ENCODE data around the gene LYSMD4.
A peak's percentile ranks its signal among the peaks of the same experiment; 100 is the strongest.

The LYSMD4 gene

DNA sequence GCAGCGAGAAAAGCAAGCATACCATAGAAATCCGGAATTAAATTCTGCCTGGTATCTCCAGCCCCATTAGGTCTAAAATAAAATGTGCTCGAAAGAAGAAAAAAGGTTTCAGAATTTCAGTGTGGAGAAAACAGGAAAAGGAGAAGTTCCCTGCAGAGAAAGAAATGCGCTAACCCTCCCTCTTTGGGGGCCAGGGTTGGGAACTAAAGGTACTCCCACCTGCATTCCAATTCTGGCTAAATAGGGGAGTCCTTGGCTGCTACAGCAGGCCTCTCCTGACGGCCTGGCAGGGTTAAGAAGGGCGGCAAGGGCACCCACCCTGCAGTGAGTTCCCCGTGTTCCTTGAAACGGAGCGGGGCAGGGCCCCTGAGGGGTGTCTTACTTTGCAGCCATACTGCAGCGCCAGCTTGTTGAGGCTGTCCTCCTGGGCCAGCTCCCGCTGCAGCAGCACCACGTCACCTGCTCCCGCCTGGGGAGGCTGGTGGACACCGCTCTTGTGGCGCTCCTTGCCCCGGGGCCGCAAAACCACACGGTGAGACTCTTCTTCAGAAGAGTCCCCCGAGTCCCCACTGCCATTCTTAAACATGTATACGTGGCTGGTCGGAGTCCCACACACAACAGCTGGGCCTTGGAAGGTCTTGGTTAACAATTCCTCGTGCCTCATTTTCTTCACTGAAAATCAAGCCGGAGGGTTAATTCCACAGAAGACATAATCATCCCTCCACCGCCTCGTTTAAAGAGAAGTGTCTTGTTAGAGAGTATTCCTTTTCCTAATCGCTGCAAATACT lies 1.7 kb downstream of the LYSMD4 start:
- no peak for TF ChIP-seq CTCF (conservative IDR thresholded peaks at IDR 0.05; ENCODE audit: control insufficient read depth, insufficient read depth, low read depth, low read length)
- DNase-seq (ENCODE audit: low read depth): no peak
- H3K4me3 ChIP-seq (ENCODE audit: control insufficient read depth, low read depth, low read length): peak overlapping the region; percentile 71

GRCh38 chr15:99729920-99730319 lies 3.3 kb downstream of the LYSMD4 start:
- peak; percentile 42 for DNase-seq (ENCODE audit: low read depth)
- peak; percentile 35 for TF ChIP-seq CTCF (conservative IDR thresholded peaks at IDR 0.05; ENCODE audit: control insufficient read depth, insufficient read depth, low read depth, low read length)
- H3K4me3 ChIP-seq (ENCODE audit: control insufficient read depth, low read depth, low read length): no peak overlapping the region

DNA sequence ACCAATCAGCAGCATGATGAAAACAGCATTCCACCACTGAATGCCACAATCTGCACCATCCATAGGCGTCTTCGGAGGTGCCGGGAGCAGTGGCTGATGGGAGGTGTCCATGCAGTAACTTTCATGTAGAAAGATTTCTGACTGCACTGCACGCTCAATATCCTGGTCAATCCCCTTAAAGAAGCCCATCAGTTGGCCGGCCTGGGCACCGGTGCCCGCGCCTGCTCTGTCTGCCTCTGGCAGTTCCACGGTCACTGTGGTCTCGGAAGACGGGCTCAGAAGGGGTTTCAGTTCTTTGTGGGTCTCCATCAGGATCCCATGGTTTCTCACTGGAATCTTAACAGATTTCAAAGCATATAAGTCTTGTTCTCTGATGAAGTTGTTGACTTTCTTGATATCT lies 3.9 kb downstream of the LYSMD4 start:
- no peak for DNase-seq (ENCODE audit: low read depth)
- no peak for TF ChIP-seq CTCF (conservative IDR thresholded peaks at IDR 0.05; ENCODE audit: control insufficient read depth, insufficient read depth, low read depth, low read length)

GRCh38 chr15:99728916-99729315 lies 4.3 kb downstream of the LYSMD4 start:
- no peak for TF ChIP-seq CTCF (conservative IDR thresholded peaks at IDR 0.05; ENCODE audit: control insufficient read depth, insufficient read depth, low read depth, low read length)
- no peak for DNase-seq (ENCODE audit: low read depth)

More for the DNA sequence above, 3.9 kb downstream of the LYSMD4 start:
- no peak overlapping the region for H3K4me3 ChIP-seq (ENCODE audit: control insufficient read depth, low read depth, low read length)

GRCh38 chr15:99727733-99728132 lies 5.5 kb downstream of the LYSMD4 start:
- no peak for DNase-seq (ENCODE audit: low read depth)
- no peak overlapping the region for H3K4me3 ChIP-seq (ENCODE audit: control insufficient read depth, low read depth, low read length)
- no peak for TF ChIP-seq CTCF (conservative IDR thresholded peaks at IDR 0.05; ENCODE audit: control insufficient read depth, insufficient read depth, low read depth, low read length)

More at GRCh38 chr15:99728916-99729315, 4.3 kb downstream of the LYSMD4 start:
- no peak overlapping the region for H3K4me3 ChIP-seq (ENCODE audit: control insufficient read depth, low read depth, low read length)

DNA sequence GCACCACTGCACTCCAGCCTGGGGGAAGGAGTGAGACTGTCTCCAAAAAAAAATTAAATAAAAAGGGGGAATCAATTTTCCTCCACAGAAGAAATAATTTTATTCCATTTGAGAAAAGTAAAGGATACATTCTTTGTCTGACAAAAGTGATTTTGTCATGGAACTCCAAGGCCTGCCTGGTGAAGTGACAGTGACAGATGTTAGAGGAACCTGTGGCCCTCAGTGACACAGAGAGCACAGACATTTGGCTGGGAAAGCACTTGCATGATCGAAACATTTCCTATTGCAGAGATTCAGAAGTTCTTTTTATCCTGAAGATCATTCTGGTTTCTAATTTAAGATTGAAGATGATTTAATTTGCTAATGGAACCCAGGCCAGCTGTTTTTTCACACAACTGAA lies 5.9 kb downstream of the LYSMD4 start:
- DNase-seq (ENCODE audit: low read depth): no peak
- no peak overlapping the region for H3K4me3 ChIP-seq (ENCODE audit: control insufficient read depth, low read depth, low read length)
- TF ChIP-seq CTCF (conservative IDR thresholded peaks at IDR 0.05; ENCODE audit: control insufficient read depth, insufficient read depth, low read depth, low read length): no peak

All from fibroblast of mammary gland (primary cell).